B cell (primary cell): ENCODE results near the gene ABCG1. TPM values are rescaled to one million over a fixed set of nuclear protein-coding genes. Genes with fewer than 3 reads are reported as not detected.
A peak's percentile ranks its signal among the peaks of the same experiment; 100 is the strongest.

ENCODE experiments used
- ATAC-seq: fragments of 200-7000 bp; cut with Tn5 transposase; one replicate; pipeline ENCODE4 v1.10.0; 2021; ENCODE audit warnings: low read depth, mild to moderate bottlenecking, moderate number of reproducible peaks, moderate library complexity
- CTCF ChIA-PET: fragments of 350-600 bp; sonication (Branson Sonifier 250); formaldehyde crosslinking; loops from one replicate; lab custom pipeline; 2021; ENCODE audit warnings: antibody characterized with exemption, inconsistent platforms; lab: Charles Lee
- POLR2A ChIA-PET: fragments of 350-600 bp; sonication (Branson Sonifier 250); formaldehyde crosslinking; loops from one replicate; lab custom pipeline; 2021; ENCODE audit warnings: antibody characterized with exemption; lab: Charles Lee
- DNase-seq: peaks from one replicate; pipeline ENCODE4 v3.0.0; 2013
- H2AFZ ChIP-seq: 2 replicates; pipeline ENCODE4 v1.6.1; 2012; ENCODE audit warnings: mild to moderate bottlenecking, low read depth, low read length; ENCODE audit not compliant: insufficient read depth, poor library complexity, severe bottlenecking
- H3K27ac ChIP-seq, 2 donors: 1 replicate in 1 of 2; 2 replicates in 1 of 2; pipeline ENCODE4 v1.5.1; 2012 to 2013; ENCODE audit warnings: low read length in 2 of 2, mild to moderate bottlenecking in 2 of 2, moderate library complexity in 1 of 2
- H3K27me3 ChIP-seq, 4 experiments: fragments of 200-600 bp in 1 of 4; sonication (generic) in 1 of 4; replicated peaks in 1 of 4; 1 replicate in 2 of 4; 2 replicates in 2 of 4; pipeline versions ENCODE4 v1.6.1 to v1.7.0; 2013 to 2016; ENCODE audit warnings: low read length in 3 of 4, mild to moderate bottlenecking in 2 of 4, mixed read lengths in 1 of 4, moderate library complexity in 1 of 4; ENCODE audit not compliant: insufficient read depth in 4 of 4, control insufficient read depth in 3 of 4; ENCODE audit errors: control extremely low read depth in 1 of 4
- H3K36me3 ChIP-seq, 2 experiments: replicated peaks in 1 of 2; 1 replicate in 1 of 2; 2 replicates in 1 of 2; pipeline versions ENCODE4 v1.6.1 to v1.7.1; 2013; ENCODE audit warnings: low read length in 1 of 2; ENCODE audit not compliant: insufficient read depth in 2 of 2, control insufficient read depth in 1 of 2; ENCODE audit errors: control extremely low read depth in 1 of 2, extremely low read depth in 1 of 2
- H3K4me1 ChIP-seq, 2 donors: fragments of 200-600 bp in 1 of 2; sonication (generic) in 1 of 2; 1 replicate in 1 of 2; 2 replicates in 1 of 2; pipeline versions ENCODE4 v1.5.1 to v1.6.1; 2013 to 2017; ENCODE audit warnings: low read length in 2 of 2; ENCODE audit not compliant: control insufficient read depth in 2 of 2, insufficient read depth in 2 of 2
- H3K4me2 ChIP-seq: replicated peaks from 2 replicates; pipeline ENCODE3; 2012; ENCODE audit warnings: mild to moderate bottlenecking, low read depth, low read length; ENCODE audit not compliant: poor library complexity, severe bottlenecking
- H3K4me3 ChIP-seq, 5 experiments: fragments of 200-600 bp in 1 of 5; sonication (generic) in 1 of 5; 1 replicate in 3 of 5; 2 replicates in 2 of 5; pipeline versions ENCODE4 v1.5.1 to v1.7.0; 2011 to 2016; ENCODE audit warnings: low read length in 4 of 5, mild to moderate bottlenecking in 4 of 5, low read depth in 2 of 5, control low read depth in 1 of 5, moderate library complexity in 1 of 5; ENCODE audit not compliant: insufficient read depth in 1 of 5; ENCODE audit errors: control extremely low read depth in 1 of 5, extremely low read depth in 1 of 5
- H3K79me2 ChIP-seq: fragments of 200-600 bp; sonication (generic); one replicate; pipeline ENCODE4 v1.6.0; 2016; ENCODE audit warnings: low read length; ENCODE audit not compliant: control insufficient read depth, insufficient read depth
- H3K9ac ChIP-seq: fragments of 200-600 bp; sonication (generic); 2 replicates; pipeline ENCODE4 v1.6.1; 2017; ENCODE audit warnings: mild to moderate bottlenecking, low read length, moderate library complexity
- H3K9me3 ChIP-seq, 3 donors: one replicate each; pipeline versions ENCODE4 v1.6.1 to v1.7.1; 2013; ENCODE audit warnings: low read length in 2 of 3; ENCODE audit not compliant: control insufficient read depth in 2 of 3, insufficient read depth in 1 of 3; ENCODE audit errors: control extremely low read depth in 1 of 3
- H4K20me1 ChIP-seq: 2 replicates; pipeline ENCODE4 v1.6.0; 2012; ENCODE audit warnings: mild to moderate bottlenecking, low read length; ENCODE audit not compliant: insufficient read depth, control insufficient read depth, poor library complexity, severe bottlenecking
- H3K27ac Mint-ChIP-seq: one replicate; pipeline ENCODE4 v1.8.0; 2021; ENCODE audit warnings: mixed read lengths
- H3K27me3 Mint-ChIP-seq: one replicate; pipeline ENCODE4 v1.8.0; 2021; ENCODE audit warnings: mixed read lengths
- H3K4me1 Mint-ChIP-seq: one replicate; pipeline ENCODE4 v1.8.0; 2021; ENCODE audit warnings: mixed read lengths
- H3K4me3 Mint-ChIP-seq: one replicate; pipeline ENCODE4 v1.8.0; 2021; ENCODE audit warnings: mixed read lengths
- H3K9me3 Mint-ChIP-seq: one replicate; pipeline ENCODE4 v1.8.0; 2022; ENCODE audit warnings: mixed read lengths; ENCODE audit not compliant: insufficient read depth
- EZH2 ChIP-seq: IDR thresholded peaks from 2 replicates; pipeline ENCODE4 v1.6.1; 2012; ENCODE audit warnings: borderline replicate concordance, low read depth, mild to moderate bottlenecking, moderate library complexity, low read length; ENCODE audit not compliant: insufficient read depth, poor library complexity, severe bottlenecking
- WGBS: methylation state at CpG from one replicate; pipeline ENCODE4 v1.1.5; 2013; ENCODE audit warnings: missing lambda C conversion rate; ENCODE audit not compliant: insufficient coverage; 5-methylcytosine and 5-hydroxymethylcytosine counted together
- intact Hi-C: fragments of 100-400 bp; cut with micrococcal nuclease; formaldehyde crosslinking; loops from one replicate; pipeline ENCODE4 v1.10.0; 2022
- polyA plus RNA-seq: library from polyadenylated mRNA; depleted of rRNA; stranded (reverse); fragments of >200 nt; gene quantifications from 2 replicates; pipeline ENCODE4 v1.2.3, GENCODE V29; 2012
- total RNA-seq, 2 donors: library from RNA; stranded (reverse); fragments of 120-200 nt in 1 of 2; gene quantifications; 1 replicate in 1 of 2; 2 replicates in 1 of 2; pipeline versions ENCODE4 v1.2.3 to v1.2.4, GENCODE V29; 2013 to 2022
- TF ChIP-seq, protein P1 (sequence below): fragments of 200-600 bp; IDR thresholded peaks from one replicate; pipeline ENCODE4 v1.8.0; 2022; ENCODE audit warnings: antibody characterized with exemption, mild to moderate bottlenecking

ABCG1 gene
- total and polyA plus RNA-seq, 2 donors (not counting 1 experiment from before 2014, with no cell fraction given), result 8.7 to 27.5 TPM

DNA sequence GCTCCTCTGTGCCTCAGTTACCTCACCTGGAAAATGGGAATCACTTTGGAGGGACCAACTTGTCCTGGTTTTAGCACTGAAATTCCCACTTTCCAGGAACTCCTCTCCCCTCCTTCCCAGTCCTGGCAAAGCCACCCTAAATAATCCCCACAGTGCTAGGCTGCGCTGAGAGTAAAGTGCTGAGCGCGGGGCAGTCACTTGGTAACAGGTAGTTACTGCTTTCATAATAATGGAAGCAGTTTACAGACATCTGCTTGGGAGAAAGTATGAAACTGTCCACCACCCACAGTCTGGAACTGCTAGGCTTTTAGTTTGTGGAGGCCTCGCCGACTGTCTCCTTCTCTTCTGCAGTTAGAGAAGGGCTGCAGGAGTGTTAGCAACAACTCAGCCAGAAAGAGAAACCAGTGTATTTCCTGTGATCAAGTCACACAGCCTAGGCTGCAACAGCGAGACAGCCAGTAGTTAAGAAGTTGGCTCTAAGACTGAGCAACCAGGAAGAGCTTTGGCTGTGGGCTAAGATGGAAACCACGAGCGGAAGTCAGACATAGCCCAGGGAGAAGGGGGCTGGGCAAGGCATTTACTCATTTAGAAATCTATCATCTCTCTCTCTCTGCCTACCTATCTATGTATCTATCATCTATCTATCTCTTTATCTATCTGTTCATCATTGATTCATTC lies 30.8 kb upstream of the ABCG1 start:
- POLR2A ChIA-PET, result interaction anchor here (0.6 to 1.2 kb wide), 4 partner anchors 45 to 367 kb away, joined by 3 to 7 read pairs (median 3); no protein-coding TSS in a partner anchor
- Histone ChIP-seq H2AFZ (peak overlapping the region; percentile 56), H3K27ac (peak overlapping the region; percentile 78 to 81), H3K4me3 (peak overlapping the region in 3 of 5 experiments; percentile 11 to 32 (median 28)), H3K9ac (peak overlapping the region; percentile 35), H3K27me3 (no peaks in the 10 kb centered on the region), H3K79me2 (no peaks in the 10 kb centered on the region), H3K4me1 (peaks cover 35 to 50% of the 10 kb centered on the region in 2 donors), H4K20me1 (no peaks in the 10 kb centered on the region), H3K9me3 (peaks cover 0 to 5% (median 0%) of the 10 kb centered on the region in 3 donors), H3K4me2 (peak overlapping the region; percentile 67), H3K36me3 (no peaks in the 10 kb centered on the region)
- ATAC-seq (peak; percentile 97), DNase-seq (peak; percentile 85)
- peaks cover 50% of the 10 kb centered on the region for H3K4me1 Mint-ChIP-seq
- no peaks in the 10 kb centered on the region for H3K9me3 Mint-ChIP-seq
- peak overlapping the region; percentile 91 for H3K27ac Mint-ChIP-seq
- H3K27me3 Mint-ChIP-seq, result no peaks in the 10 kb centered on the region
- intact Hi-C loops, result loop anchor here (1.0 kb wide), 2 partner anchors 30 to 45 kb away; no protein-coding TSS in a partner anchor
- TF ChIP-seq EZH2, result no peak
- TF ChIP-seq, protein P1, sequence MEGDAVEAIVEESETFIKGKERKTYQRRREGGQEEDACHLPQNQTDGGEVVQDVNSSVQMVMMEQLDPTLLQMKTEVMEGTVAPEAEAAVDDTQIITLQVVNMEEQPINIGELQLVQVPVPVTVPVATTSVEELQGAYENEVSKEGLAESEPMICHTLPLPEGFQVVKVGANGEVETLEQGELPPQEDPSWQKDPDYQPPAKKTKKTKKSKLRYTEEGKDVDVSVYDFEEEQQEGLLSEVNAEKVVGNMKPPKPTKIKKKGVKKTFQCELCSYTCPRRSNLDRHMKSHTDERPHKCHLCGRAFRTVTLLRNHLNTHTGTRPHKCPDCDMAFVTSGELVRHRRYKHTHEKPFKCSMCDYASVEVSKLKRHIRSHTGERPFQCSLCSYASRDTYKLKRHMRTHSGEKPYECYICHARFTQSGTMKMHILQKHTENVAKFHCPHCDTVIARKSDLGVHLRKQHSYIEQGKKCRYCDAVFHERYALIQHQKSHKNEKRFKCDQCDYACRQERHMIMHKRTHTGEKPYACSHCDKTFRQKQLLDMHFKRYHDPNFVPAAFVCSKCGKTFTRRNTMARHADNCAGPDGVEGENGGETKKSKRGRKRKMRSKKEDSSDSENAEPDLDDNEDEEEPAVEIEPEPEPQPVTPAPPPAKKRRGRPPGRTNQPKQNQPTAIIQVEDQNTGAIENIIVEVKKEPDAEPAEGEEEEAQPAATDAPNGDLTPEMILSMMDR, result no peak
- WGBS, result 0% methylated on average over 3 of the region's 8 CpGs
- peak overlapping the region; percentile 69 for H3K4me3 Mint-ChIP-seq
- CTCF ChIA-PET, result interaction anchor here (0.7 to 3.4 kb wide), 11 partner anchors 9 to 71 kb away, joined by 3 to 14 read pairs (median 4); no protein-coding TSS in a partner anchor

DNA sequence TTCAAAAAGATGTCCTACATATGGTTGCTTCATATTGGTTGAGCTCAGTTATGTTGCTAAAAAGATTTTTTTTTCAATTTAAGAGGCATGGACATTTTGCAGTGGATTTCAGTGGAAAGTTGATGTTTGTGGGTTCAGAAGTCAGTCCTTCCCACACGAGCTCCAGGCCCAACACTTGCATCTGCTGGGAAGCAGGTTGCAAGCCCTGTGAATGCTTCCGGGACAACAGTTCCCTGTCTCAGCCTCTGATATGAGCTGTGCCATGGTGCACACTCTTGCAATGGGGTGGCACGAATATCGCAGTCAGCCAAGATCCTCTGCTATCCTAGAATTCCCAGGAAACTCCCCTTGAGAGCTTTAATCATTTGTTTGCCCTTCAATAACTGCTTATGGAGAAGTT lies 30.3 kb upstream of the ABCG1 start:
- peaks cover 50% of the 10 kb centered on the region for H3K4me1 Mint-ChIP-seq
- Histone ChIP-seq H3K36me3 (no peaks in the 10 kb centered on the region), H3K4me2 (peak overlapping the region; percentile 67), H3K79me2 (no peaks in the 10 kb centered on the region), H2AFZ (peak overlapping the region; percentile 56), H3K4me3 (no peak overlapping the region), H3K27ac (peak overlapping the region; percentile 78 to 81), H3K9ac (no peak overlapping the region), H3K9me3 (peaks cover 0 to 5% (median 0%) of the 10 kb centered on the region in 3 donors), H3K4me1 (peaks cover 35 to 50% of the 10 kb centered on the region in 2 donors), H3K27me3 (no peaks in the 10 kb centered on the region), H4K20me1 (no peaks in the 10 kb centered on the region)
- WGBS, result 75% methylated on average over 4 of the region's 4 CpGs
- ATAC-seq, result no peak
- H3K27me3 Mint-ChIP-seq, result no peaks in the 10 kb centered on the region
- peak overlapping the region; percentile 91 for H3K27ac Mint-ChIP-seq
- TF ChIP-seq, protein P1, result no peak
- TF ChIP-seq EZH2, result no peak
- no peaks in the 10 kb centered on the region for H3K9me3 Mint-ChIP-seq
- peak overlapping the region; percentile 69 for H3K4me3 Mint-ChIP-seq
- intact Hi-C loops, result loop anchor here (1.0 kb wide), 2 partner anchors 30 to 45 kb away; no protein-coding TSS in a partner anchor
- DNase-seq, result no peak
- ChIA-PET POLR2A (interaction anchor here (0.6 to 1.2 kb wide), 2 partner anchors 44 to 171 kb away, joined by 3 to 7 read pairs; no protein-coding TSS in a partner anchor), CTCF (interaction anchor here (0.7 to 3.4 kb wide), 10 partner anchors 9 to 70 kb away, joined by 3 to 14 read pairs (median 4); no protein-coding TSS in a partner anchor)
